IPS DF 6.9 (cell line): ENCODE data around the gene PLCB1.

Source experiments
- DNase-seq: peaks from one replicate; pipeline ENCODE4 v3.0.0-alpha.2; 2013; ENCODE audit warnings: low read depth, low spot score
- H3K27ac ChIP-seq: one replicate; pipeline ENCODE4 v1.5.1; 2013; ENCODE audit warnings: low read length, control low read depth
- H3K27me3 ChIP-seq: 2 replicates; pipeline ENCODE4 v1.6.1; 2013; ENCODE audit warnings: mild to moderate bottlenecking, low read length; ENCODE audit not compliant: control insufficient read depth, insufficient read depth
- H3K36me3 ChIP-seq: 2 replicates; pipeline ENCODE4 v1.6.1; 2013; ENCODE audit warnings: low read length; ENCODE audit not compliant: control insufficient read depth, insufficient read depth
- H3K4me1 ChIP-seq: 2 replicates; pipeline ENCODE4 v1.6.1; 2013; ENCODE audit warnings: low read length; ENCODE audit not compliant: control insufficient read depth, insufficient read depth
- H3K4me3 ChIP-seq: 2 replicates; pipeline ENCODE4 v1.5.1; 2013; ENCODE audit warnings: mild to moderate bottlenecking, low read length
- H3K9me3 ChIP-seq: 2 replicates; pipeline ENCODE4 v1.6.1; 2013; ENCODE audit warnings: low read length, inconsistent platforms; ENCODE audit not compliant: control insufficient read depth, insufficient read depth
- WGBS: extraction: QIAGEN DNeasy Blood & Tissue Kit; methylation state at CpG from one replicate; pipeline ENCODE4 v1.1.7; 2013; ENCODE audit warnings: mixed read lengths, missing lambda C conversion rate; ENCODE audit not compliant: insufficient read length, insufficient coverage; 5-methylcytosine and 5-hydroxymethylcytosine counted together

PLCB1 gene

GRCh38 chr20:8116067-8116811 is 15.8 kb upstream of the PLCB1 start:
- no peak for DNase-seq
- WGBS = no CpG with 5 or more reads among the region's 5 CpGs
- Histone ChIP-seq H3K27ac (no peak overlapping the region), H3K4me3 (no peak overlapping the region), H3K4me1 (no peaks in the 10 kb centered on the region), H3K27me3 (no peaks in the 10 kb centered on the region), H3K36me3 (no peaks in the 10 kb centered on the region), H3K9me3 (no peaks in the 10 kb centered on the region)

GRCh38 chr20:8117636-8118035 is 14.4 kb upstream of the PLCB1 start:
- Histone ChIP-seq H3K36me3 (no peaks in the 10 kb centered on the region), H3K4me3 (no peak overlapping the region), H3K27me3 (no peaks in the 10 kb centered on the region), H3K4me1 (no peaks in the 10 kb centered on the region), H3K27ac (no peak overlapping the region), H3K9me3 (no peaks in the 10 kb centered on the region)
- DNase-seq = no peak
- WGBS = no CpG with 5 or more reads among the region's 3 CpGs

- H3K27me3 ChIP-seq = no peaks in the 10 kb centered on the region
- no peak overlapping the region for H3K4me3 ChIP-seq
- no CpG with 5 or more reads among the region's 1 CpG for WGBS
- no peak for DNase-seq
- H3K36me3 ChIP-seq = no peaks in the 10 kb centered on the region
- H3K4me1 ChIP-seq = no peaks in the 10 kb centered on the region
- H3K9me3 ChIP-seq = no peaks in the 10 kb centered on the region
- no peak overlapping the region for H3K27ac ChIP-seq
Measured at GRCh38 chr20:8118039-8118438, 14.0 kb upstream of the PLCB1 start.

GRCh38 chr20:8118760-8119159 is 13.3 kb upstream of the PLCB1 start:
- no CpG with 5 or more reads among the region's 1 CpG for WGBS
- Histone ChIP-seq H3K9me3 (no peaks in the 10 kb centered on the region), H3K36me3 (no peaks in the 10 kb centered on the region), H3K4me1 (no peaks in the 10 kb centered on the region), H3K27ac (no peak overlapping the region), H3K27me3 (no peaks in the 10 kb centered on the region), H3K4me3 (no peak overlapping the region)
- DNase-seq = no peak

- no peak for DNase-seq
- WGBS = no CpG with 5 or more reads among the region's 1 CpG
- Histone ChIP-seq H3K27me3 (no peaks in the 10 kb centered on the region), H3K27ac (no peak overlapping the region), H3K4me1 (no peaks in the 10 kb centered on the region), H3K4me3 (no peak overlapping the region), H3K36me3 (no peaks in the 10 kb centered on the region), H3K9me3 (no peaks in the 10 kb centered on the region)
Measured at GRCh38 chr20:8121666-8122065, 10.4 kb upstream of the PLCB1 start.

GRCh38 chr20:8124639-8125038 is 7.4 kb upstream of the PLCB1 start:
- H3K4me1 ChIP-seq = no peaks in the 10 kb centered on the region
- H3K36me3 ChIP-seq = no peaks in the 10 kb centered on the region
- H3K27ac ChIP-seq = no peak overlapping the region
- H3K4me3 ChIP-seq = no peak overlapping the region
- DNase-seq = no peak
- H3K9me3 ChIP-seq = no peaks in the 10 kb centered on the region
- H3K27me3 ChIP-seq = no peaks in the 10 kb centered on the region

- Histone ChIP-seq H3K9me3 (no peaks in the 10 kb centered on the region), H3K27ac (no peak overlapping the region), H3K27me3 (no peaks in the 10 kb centered on the region), H3K36me3 (no peaks in the 10 kb centered on the region), H3K4me3 (no peak overlapping the region), H3K4me1 (no peaks in the 10 kb centered on the region)
- no peak for DNase-seq
- WGBS = no CpG with 5 or more reads among the region's 4 CpGs
Measured at GRCh38 chr20:8126181-8126580, 5.9 kb upstream of the PLCB1 start.

GRCh38 chr20:8126841-8127378 is 5.2 kb upstream of the PLCB1 start:
- H3K27me3 ChIP-seq = no peaks in the 10 kb centered on the region
- no peaks in the 10 kb centered on the region for H3K36me3 ChIP-seq
- H3K4me3 ChIP-seq = no peak overlapping the region
- DNase-seq = no peak
- no peak overlapping the region for H3K27ac ChIP-seq
- no CpG with 5 or more reads among the region's 1 CpG for WGBS
- H3K4me1 ChIP-seq = no peaks in the 10 kb centered on the region
- no peaks in the 10 kb centered on the region for H3K9me3 ChIP-seq

GRCh38 chr20:8127553-8128255 is 4.4 kb upstream of the PLCB1 start:
- H3K27me3 ChIP-seq = no peaks in the 10 kb centered on the region
- no peak for DNase-seq
- WGBS = no CpG with 5 or more reads among the region's 6 CpGs

GRCh38 chr20:8128291-8129060 is 3.6 kb upstream of the PLCB1 start:
- H3K9me3 ChIP-seq = no peaks in the 10 kb centered on the region
- no peaks in the 10 kb centered on the region for H3K4me1 ChIP-seq
- no peak for DNase-seq
- no peak overlapping the region for H3K4me3 ChIP-seq
- no peak overlapping the region for H3K27ac ChIP-seq
- WGBS = no CpG with 5 or more reads among the region's 5 CpGs
- no peaks in the 10 kb centered on the region for H3K36me3 ChIP-seq
- H3K27me3 ChIP-seq = peaks cover 7% of the 10 kb centered on the region; the same call in 1 of the 2 replicates

More at GRCh38 chr20:8127553-8128255, 4.4 kb upstream of the PLCB1 start:
- no peaks in the 10 kb centered on the region for H3K9me3 ChIP-seq
- no peaks in the 10 kb centered on the region for H3K4me1 ChIP-seq
- no peak overlapping the region for H3K4me3 ChIP-seq
- H3K36me3 ChIP-seq = no peaks in the 10 kb centered on the region
- H3K27ac ChIP-seq = no peak overlapping the region
